ENCODE results near the gene RNASEH2A.

GRCh38 chr19:12800466-12800770 lies 6.0 kb upstream of the RNASEH2A start:
- TF ChIP-seq, protein P1, sequence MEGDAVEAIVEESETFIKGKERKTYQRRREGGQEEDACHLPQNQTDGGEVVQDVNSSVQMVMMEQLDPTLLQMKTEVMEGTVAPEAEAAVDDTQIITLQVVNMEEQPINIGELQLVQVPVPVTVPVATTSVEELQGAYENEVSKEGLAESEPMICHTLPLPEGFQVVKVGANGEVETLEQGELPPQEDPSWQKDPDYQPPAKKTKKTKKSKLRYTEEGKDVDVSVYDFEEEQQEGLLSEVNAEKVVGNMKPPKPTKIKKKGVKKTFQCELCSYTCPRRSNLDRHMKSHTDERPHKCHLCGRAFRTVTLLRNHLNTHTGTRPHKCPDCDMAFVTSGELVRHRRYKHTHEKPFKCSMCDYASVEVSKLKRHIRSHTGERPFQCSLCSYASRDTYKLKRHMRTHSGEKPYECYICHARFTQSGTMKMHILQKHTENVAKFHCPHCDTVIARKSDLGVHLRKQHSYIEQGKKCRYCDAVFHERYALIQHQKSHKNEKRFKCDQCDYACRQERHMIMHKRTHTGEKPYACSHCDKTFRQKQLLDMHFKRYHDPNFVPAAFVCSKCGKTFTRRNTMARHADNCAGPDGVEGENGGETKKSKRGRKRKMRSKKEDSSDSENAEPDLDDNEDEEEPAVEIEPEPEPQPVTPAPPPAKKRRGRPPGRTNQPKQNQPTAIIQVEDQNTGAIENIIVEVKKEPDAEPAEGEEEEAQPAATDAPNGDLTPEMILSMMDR (IDR thresholded peaks at IDR 0.05; ENCODE audit: insufficient read depth, low read length, poor library complexity, severe bottlenecking) = no peak
- TF ChIP-seq EZH2phosphoT487 (conservative IDR thresholded peaks at IDR 0.05; ENCODE audit: low read length) = no peak
